ENCODE data around the gene TXNDC8. TPM values are rescaled to one million over a fixed set of nuclear protein-coding genes. Genes with fewer than 3 reads are reported as not detected.

Gene TXNDC8
- total RNA-seq, 4 donors from 2014 or later: not detected

DNA sequence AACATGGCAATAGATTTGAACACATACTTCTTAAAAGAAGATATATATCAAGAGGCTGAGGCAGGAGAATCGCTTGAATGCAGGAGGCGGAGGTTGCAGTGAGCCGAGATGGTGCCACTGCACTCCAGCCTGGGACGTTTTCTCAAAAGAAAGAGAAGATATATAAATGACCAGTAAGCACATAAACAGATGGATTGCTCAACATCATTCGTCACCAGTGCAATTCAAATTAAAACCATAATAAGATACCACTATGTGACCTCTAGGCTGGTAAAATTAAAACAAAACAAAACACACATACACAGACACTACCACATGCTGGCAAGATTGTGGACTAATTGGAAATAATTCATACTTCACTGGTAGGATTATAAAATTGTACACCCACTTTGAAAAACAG lies 76.0 kb downstream of the TXNDC8 start:
- intact Hi-C loops (cut with DNase I): no loop called here
- no peak overlapping the region for H3K4me3 ChIP-seq
- H3K27ac ChIP-seq (replicated peaks in 1 of 4): no peak overlapping the region
- no peaks in the 10 kb centered on the region for H3K27me3 ChIP-seq
- peaks cover 7 to 12% (median 11%) of the 10 kb centered on the region in 4 donors for H3K4me1 ChIP-seq
- no peaks in the 10 kb centered on the region for H3K9me3 ChIP-seq
- WGBS: 79% methylated on average over 5 of the region's 5 CpGs
- no peak for DNase-seq (ENCODE audit: extremely low spot score)
- H3K36me3 ChIP-seq: no peaks in the 10 kb centered on the region
- TF ChIP-seq, protein P1, sequence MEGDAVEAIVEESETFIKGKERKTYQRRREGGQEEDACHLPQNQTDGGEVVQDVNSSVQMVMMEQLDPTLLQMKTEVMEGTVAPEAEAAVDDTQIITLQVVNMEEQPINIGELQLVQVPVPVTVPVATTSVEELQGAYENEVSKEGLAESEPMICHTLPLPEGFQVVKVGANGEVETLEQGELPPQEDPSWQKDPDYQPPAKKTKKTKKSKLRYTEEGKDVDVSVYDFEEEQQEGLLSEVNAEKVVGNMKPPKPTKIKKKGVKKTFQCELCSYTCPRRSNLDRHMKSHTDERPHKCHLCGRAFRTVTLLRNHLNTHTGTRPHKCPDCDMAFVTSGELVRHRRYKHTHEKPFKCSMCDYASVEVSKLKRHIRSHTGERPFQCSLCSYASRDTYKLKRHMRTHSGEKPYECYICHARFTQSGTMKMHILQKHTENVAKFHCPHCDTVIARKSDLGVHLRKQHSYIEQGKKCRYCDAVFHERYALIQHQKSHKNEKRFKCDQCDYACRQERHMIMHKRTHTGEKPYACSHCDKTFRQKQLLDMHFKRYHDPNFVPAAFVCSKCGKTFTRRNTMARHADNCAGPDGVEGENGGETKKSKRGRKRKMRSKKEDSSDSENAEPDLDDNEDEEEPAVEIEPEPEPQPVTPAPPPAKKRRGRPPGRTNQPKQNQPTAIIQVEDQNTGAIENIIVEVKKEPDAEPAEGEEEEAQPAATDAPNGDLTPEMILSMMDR (IDR thresholded peaks at IDR 0.05): no peak

DNA sequence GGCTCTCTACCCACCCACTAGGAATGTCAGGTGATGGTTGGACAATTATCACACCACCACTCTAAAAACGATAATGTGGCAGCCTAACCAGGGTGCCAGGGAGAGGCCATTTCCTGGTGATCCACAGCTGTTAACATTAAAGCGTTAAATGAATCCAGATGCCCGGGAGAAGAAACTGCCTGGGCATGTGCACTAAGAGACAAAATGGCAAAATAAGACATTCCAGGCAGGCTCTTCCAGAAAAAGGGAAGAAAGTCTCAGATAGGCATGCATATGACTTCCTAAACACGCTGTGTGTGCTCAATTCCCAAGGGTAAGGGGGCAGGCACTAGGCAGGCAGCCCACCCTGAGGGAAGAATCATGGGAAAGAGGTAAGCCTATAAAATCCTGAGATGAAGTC lies 76.8 kb downstream of the TXNDC8 start:
- TF ChIP-seq, protein P1 (IDR thresholded peaks at IDR 0.05): no peak
- no peak for TF ChIP-seq EP300 (IDR thresholded peaks at IDR 0.05)
- no peak for TF ChIP-seq POLR2AphosphoS5 (IDR thresholded peaks at IDR 0.05)
- no peak for TF ChIP-seq POLR2A (IDR thresholded peaks at IDR 0.05; ENCODE audit: low read depth)
- H3K27ac ChIP-seq (replicated peaks in 1 of 4): no peak overlapping the region
- no peaks in the 10 kb centered on the region for H3K36me3 ChIP-seq
- H3K27me3 ChIP-seq: no peaks in the 10 kb centered on the region
- H3K4me3 ChIP-seq: no peak overlapping the region
- peaks cover 7 to 12% (median 11%) of the 10 kb centered on the region in 4 donors for H3K4me1 ChIP-seq
- DNase-seq (ENCODE audit: extremely low spot score): no peak
- H3K9me3 ChIP-seq: no peaks in the 10 kb centered on the region
- intact Hi-C loops (cut with DNase I): no loop called here
- WGBS: 35% methylated on average over 4 of the region's 4 CpGs

DNA sequence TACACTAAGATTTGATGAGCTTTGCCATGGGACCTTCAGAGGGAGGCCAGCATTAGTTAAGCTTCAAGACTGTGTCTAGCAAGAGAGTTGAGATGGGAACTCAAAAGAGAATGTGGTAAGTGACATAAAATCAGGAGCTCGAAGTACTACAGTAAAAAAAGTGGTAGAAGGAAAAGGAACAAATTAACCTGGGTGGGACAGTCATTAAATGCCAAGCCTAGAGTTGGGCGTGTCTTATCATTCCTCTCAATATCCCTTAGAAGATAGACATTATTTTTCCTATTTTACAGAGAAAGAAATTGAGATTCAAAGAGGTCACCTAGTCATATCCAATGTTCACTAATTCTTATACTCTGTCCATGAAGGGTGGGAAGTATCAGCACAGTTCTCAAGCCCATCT lies 78.1 kb downstream of the TXNDC8 start:
- no peak overlapping the region for H3K4me3 ChIP-seq
- H3K36me3 ChIP-seq: no peaks in the 10 kb centered on the region
- peaks cover 11 to 20% (median 17%) of the 10 kb centered on the region in 4 donors for H3K4me1 ChIP-seq
- no peaks in the 10 kb centered on the region for H3K27me3 ChIP-seq
- intact Hi-C loops (cut with DNase I): no loop called here
- TF ChIP-seq POLR2AphosphoS5 (IDR thresholded peaks at IDR 0.05) (no peak), POLR2A (IDR thresholded peaks at IDR 0.05; ENCODE audit: low read depth) (no peak), EP300 (IDR thresholded peaks at IDR 0.05) (no peak)
- TF ChIP-seq, protein P1 (IDR thresholded peaks at IDR 0.05): no peak
- DNase-seq (ENCODE audit: extremely low spot score): no peak
- WGBS: 87% methylated on average over 2 of the region's 2 CpGs
- no peaks in the 10 kb centered on the region for H3K9me3 ChIP-seq
- no peak overlapping the region for H3K27ac ChIP-seq (replicated peaks in 1 of 4)

DNA sequence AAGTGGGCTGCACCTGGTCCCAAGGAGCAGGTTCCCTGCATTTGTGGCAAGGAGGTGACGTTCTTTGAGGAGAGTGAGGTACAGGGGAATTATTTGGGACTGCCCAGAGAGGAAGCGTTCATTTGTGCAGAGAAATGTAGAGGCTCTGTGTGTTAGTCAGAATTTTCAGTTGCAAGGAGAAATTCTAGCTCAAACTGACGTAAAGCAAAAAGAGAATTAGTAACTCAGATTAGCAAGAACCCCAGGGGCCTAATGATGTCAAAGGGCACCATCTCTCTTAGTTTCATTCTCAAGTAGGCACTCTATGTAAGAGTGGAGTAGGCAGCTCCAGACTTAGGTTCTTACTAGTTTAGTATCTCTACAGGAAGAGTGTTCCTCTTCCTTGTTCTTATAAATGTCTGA lies 79.0 kb downstream of the TXNDC8 start:
- H3K36me3 ChIP-seq: no peaks in the 10 kb centered on the region
- H3K9me3 ChIP-seq: no peaks in the 10 kb centered on the region
- 85% methylated on average over 3 of the region's 3 CpGs for WGBS
- no peaks in the 10 kb centered on the region for H3K27me3 ChIP-seq
- DNase-seq (ENCODE audit: extremely low spot score): no peak
- H3K27ac ChIP-seq (replicated peaks in 1 of 4): no peak overlapping the region
- peaks cover 11 to 29% (median 26%) of the 10 kb centered on the region in 4 donors for H3K4me1 ChIP-seq
- intact Hi-C loops (cut with DNase I): no loop called here
- TF ChIP-seq POLR2AphosphoS5 (IDR thresholded peaks at IDR 0.05) (no peak), POLR2A (IDR thresholded peaks at IDR 0.05; ENCODE audit: low read depth) (no peak), EP300 (IDR thresholded peaks at IDR 0.05) (no peak)
- TF ChIP-seq, protein P1 (IDR thresholded peaks at IDR 0.05): no peak
- H3K4me3 ChIP-seq: no peak overlapping the region

DNA sequence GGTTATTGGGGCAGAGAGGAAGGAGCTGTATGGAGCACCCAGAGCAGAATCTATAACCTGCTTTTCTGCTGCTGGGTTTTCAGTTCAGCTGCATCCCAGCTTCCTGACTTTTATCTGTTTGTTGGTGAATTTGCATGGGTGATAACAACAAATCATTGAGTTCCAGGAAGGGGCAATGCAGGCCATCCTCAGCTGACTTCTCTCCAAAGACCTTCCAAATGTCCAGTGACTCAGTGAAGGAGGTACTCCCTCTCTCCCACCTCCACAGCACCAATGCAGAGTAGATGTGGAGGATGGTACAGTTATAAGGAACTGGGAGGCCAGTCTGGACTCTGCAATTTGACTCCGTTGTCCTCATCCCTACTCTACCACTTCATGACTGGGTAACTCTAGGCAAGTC lies 79.7 kb downstream of the TXNDC8 start:
- TF ChIP-seq POLR2A (IDR thresholded peaks at IDR 0.05; ENCODE audit: low read depth): no peak
- no peak for TF ChIP-seq POLR2AphosphoS5 (IDR thresholded peaks at IDR 0.05)
- TF ChIP-seq, protein P1 (IDR thresholded peaks at IDR 0.05): no peak
- TF ChIP-seq EP300 (IDR thresholded peaks at IDR 0.05): no peak
- intact Hi-C loops (cut with DNase I): no loop called here
- Histone ChIP-seq H3K4me3 (no peak overlapping the region), H3K9me3 (no peaks in the 10 kb centered on the region), H3K4me1 (peaks cover 11 to 37% (median 33%) of the 10 kb centered on the region in 4 donors), H3K27ac (replicated peaks in 1 of 4) (peak overlapping the region; percentile 93 to 96 (median 94)), H3K27me3 (no peaks in the 10 kb centered on the region), H3K36me3 (no peaks in the 10 kb centered on the region)
- 87% methylated on average over 1 of the region's 1 CpG for WGBS
- DNase-seq (ENCODE audit: extremely low spot score): no peak

Measured in esophagus muscularis mucosa (tissue), 4 donors.